Testis (tissue), 3 donors: Measurements from ENCODE around the gene MAP2K5. TPM values are rescaled to one million over a fixed set of nuclear protein-coding genes. Genes with fewer than 3 reads are reported as not detected.

ENCODE experiments used
- DNase-seq: peaks from one replicate; pipeline ENCODE4 v3.0.0-alpha.2; 2019
- H3K27ac ChIP-seq, 2 donors: fragments of 200-600 bp; sonication (generic); one replicate each; pipeline ENCODE4 v1.5.1; 2019
- H3K27me3 ChIP-seq: fragments of 200-600 bp; sonication (generic); one replicate; pipeline ENCODE4 v1.5.1; 2019
- H3K36me3 ChIP-seq: fragments of 200-600 bp; sonication (generic); one replicate; pipeline ENCODE4 v1.5.1; 2017; ENCODE audit warnings: low read depth; ENCODE audit errors: missing control alignments
- H3K4me1 ChIP-seq: fragments of 200-600 bp; sonication (generic); one replicate; pipeline ENCODE4 v1.5.1; 2019
- H3K4me3 ChIP-seq, 2 donors: fragments of 200-600 bp; sonication (generic); one replicate each; pipeline ENCODE4 v1.5.1; 2017 to 2019
- H3K9me3 ChIP-seq: fragments of 200-600 bp; sonication (generic); one replicate; pipeline ENCODE4 v1.5.1; 2017
- CTCF ChIP-seq, 3 experiments: fragments of 450-650 bp in 2 of 3; fragments of 200-600 bp in 1 of 3; sonication (generic) in 1 of 3; IDR thresholded peaks; one replicate each; pipeline ENCODE4 v1.5.1; 2016 to 2019; ENCODE audit warnings: antibody characterized with exemption in 3 of 3, mild to moderate bottlenecking in 2 of 3, moderate library complexity in 1 of 3
- POLR2A ChIP-seq: fragments of 450-650 bp; IDR thresholded peaks from one replicate; pipeline ENCODE4 v1.6.1; 2017; ENCODE audit warnings: antibody characterized with exemption, mild to moderate bottlenecking, moderate library complexity
- WGBS, 2 donors: methylation state at CpG; one replicate each; pipeline ENCODE4 v1.1.5; 2018; 5-methylcytosine and 5-hydroxymethylcytosine counted together
- intact Hi-C: fragments of 100-400 bp; cut with DNase I; formaldehyde crosslinking; loops from one replicate; pipeline ENCODE4 v1.15.1; 2023; ENCODE audit warnings: low total_unique reads
- polyA plus RNA-seq: library from polyadenylated mRNA; stranded (reverse); fragments of 350-450 nt; fragmentation: Illumina TruSeq; extraction: RNeasy Lipid Tissue Mini Kit (QIAGEN cat#74804); gene quantifications from one replicate; pipeline ENCODE4 v1.2.3, GENCODE V29; 2014; ENCODE audit warnings: low read depth, low replicate concordance; ENCODE audit not compliant: insufficient read depth
- total RNA-seq, 2 donors: library from RNA; depleted of rRNA; stranded (reverse); fragments of >200 nt; gene quantifications; one replicate each; pipeline ENCODE4 v1.2.3, GENCODE V29; 2016

Gene MAP2K5
- total and polyA plus RNA-seq, 3 donors from 2014 or later, result 28.0 to 34.3 (median 31.2) TPM

DNA sequence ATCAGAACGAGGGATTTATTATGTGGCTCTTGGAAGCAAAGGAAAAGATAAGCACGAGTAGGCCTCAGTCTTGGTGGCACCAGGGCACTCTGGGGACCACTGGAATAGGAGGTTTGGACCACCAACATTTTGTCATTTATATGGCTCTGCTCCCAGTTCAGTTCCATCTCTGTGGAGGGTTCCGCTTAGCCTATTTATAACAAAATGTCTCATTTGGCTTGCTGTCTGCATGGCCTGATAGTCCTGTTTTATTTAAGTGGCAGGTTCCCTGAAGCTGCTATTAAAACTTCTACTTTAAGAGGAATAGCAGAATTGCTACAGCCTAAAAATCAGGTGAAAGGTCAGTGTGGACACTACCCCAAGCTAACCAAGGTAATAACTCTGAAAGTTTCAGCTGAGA is 27.2 kb downstream of the MAP2K5 start:
- H3K4me1 ChIP-seq, result no peaks in the 10 kb centered on the region
- no peaks in the 10 kb centered on the region for H3K27me3 ChIP-seq
- H3K9me3 ChIP-seq, result no peaks in the 10 kb centered on the region
- H3K4me3 ChIP-seq, result no peak overlapping the region
- WGBS, 2 donors, result 77 to 83% methylated on average over 3 of the region's 3 CpGs
- H3K27ac ChIP-seq, result no peak overlapping the region
- intact Hi-C loops, result no loop called here
- H3K36me3 ChIP-seq, result no peaks in the 10 kb centered on the region
- TF ChIP-seq POLR2A (no peak), CTCF (IDR thresholded peaks at IDR 0.05) (no peak)
- no peak for DNase-seq

DNA sequence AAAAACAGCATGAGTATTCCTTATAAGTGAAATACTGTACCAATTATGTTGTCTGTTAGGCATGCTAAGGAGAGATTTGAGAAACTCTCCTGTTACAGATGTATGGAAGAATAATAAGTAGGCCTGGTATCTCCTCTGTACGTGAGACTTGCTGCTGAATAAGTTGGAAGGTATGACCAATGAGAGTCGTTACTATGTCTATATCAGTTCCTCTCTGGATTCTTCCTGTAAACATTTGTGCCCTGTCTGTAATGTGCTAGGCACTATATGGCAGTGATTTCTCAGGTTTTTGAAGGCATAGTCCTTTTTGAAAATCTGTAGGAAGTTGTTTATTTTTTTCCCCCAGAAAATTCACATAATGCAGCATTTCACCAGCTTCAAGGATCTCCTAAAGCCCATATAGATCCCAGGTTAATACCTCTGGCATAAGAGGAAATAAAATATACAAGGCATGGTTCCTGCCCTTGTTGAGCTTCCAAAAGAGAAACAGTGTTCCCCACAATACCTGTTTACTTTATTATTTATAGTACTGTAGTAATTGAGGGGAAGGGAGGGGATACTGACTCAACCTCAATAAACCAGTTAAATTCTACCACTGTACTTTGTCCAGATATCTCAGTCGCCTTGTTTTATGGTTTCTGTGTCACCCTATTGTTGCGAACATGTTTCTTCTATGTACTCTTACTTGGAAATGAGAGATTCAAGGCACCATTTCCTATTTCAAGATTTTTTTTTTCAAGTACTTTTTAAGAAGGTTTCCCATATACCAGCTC is 28.6 kb downstream of the MAP2K5 start:
- 93 to 100% methylated on average over 4 of the region's 4 CpGs for WGBS, 2 donors
- TF ChIP-seq CTCF (IDR thresholded peaks at IDR 0.05) (no peak), POLR2A (no peak)

DNA sequence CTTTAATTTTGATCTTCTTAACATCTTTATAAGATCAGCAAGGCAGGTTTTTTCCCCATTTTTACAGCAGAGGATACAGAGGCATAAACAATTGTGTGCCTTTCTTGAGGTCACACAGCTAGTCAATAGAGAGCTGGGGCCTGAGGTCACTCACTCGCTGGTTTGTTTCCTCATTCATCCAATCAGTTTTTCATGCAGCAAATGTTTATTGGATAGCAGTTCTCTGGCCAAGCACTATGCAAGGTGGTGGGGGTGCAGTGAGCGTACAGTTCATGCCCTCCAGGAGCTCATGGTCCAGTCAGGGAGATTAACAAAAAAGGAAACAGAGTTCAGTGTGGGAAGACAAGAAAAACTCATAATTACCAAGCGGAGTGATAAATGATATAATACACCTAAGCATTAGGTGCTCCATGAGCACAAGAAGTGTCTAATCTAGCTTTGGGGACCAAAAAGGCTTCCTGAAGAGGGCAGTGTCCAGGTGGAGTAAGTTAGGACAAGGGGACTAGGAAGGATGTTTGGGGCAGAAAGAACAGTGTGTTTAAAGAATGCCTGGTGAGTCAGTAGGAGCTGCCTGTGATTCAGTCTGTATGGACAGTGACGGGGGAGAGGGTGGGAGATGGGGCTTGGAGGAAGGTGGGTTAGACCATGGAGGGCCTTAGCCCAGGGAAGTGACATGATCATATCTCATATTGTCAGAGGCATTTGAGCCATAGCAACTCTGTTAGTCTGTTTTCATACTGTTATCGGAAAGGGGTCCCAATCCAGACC is 29.3 kb downstream of the MAP2K5 start:
- 92 to 97% methylated on average over 5 of the region's 5 CpGs for WGBS, 2 donors

More for the DNA sequence above, 28.6 kb downstream of the MAP2K5 start:
- intact Hi-C loops, result no loop called here
- Histone ChIP-seq H3K27ac (no peak overlapping the region), H3K4me1 (no peaks in the 10 kb centered on the region), H3K27me3 (no peaks in the 10 kb centered on the region), H3K9me3 (no peaks in the 10 kb centered on the region), H3K36me3 (no peaks in the 10 kb centered on the region), H3K4me3 (no peak overlapping the region)
- no peak for DNase-seq

GRCh38 chr15:67573194-67573593 is 30.7 kb downstream of the MAP2K5 start:
- intact Hi-C loops, result no loop called here
- H3K4me1 ChIP-seq, result no peaks in the 10 kb centered on the region
- 93 to 94% methylated on average over 3 of the region's 3 CpGs for WGBS, 2 donors

More for the DNA sequence above, 29.3 kb downstream of the MAP2K5 start:
- no peaks in the 10 kb centered on the region for H3K36me3 ChIP-seq
- TF ChIP-seq CTCF (IDR thresholded peaks at IDR 0.05) (no peak), POLR2A (no peak)
- no peaks in the 10 kb centered on the region for H3K27me3 ChIP-seq
- intact Hi-C loops, result no loop called here
- no peak overlapping the region for H3K27ac ChIP-seq
- no peak overlapping the region for H3K4me3 ChIP-seq
- no peaks in the 10 kb centered on the region for H3K4me1 ChIP-seq
- DNase-seq, result no peak
- no peaks in the 10 kb centered on the region for H3K9me3 ChIP-seq

More at GRCh38 chr15:67573194-67573593, 30.7 kb downstream of the MAP2K5 start:
- no peak overlapping the region for H3K4me3 ChIP-seq
- H3K27me3 ChIP-seq, result no peaks in the 10 kb centered on the region
- TF ChIP-seq CTCF (IDR thresholded peaks at IDR 0.05), result no peak
- TF ChIP-seq POLR2A, result no peak
- DNase-seq, result no peak
- no peaks in the 10 kb centered on the region for H3K36me3 ChIP-seq
- no peaks in the 10 kb centered on the region for H3K9me3 ChIP-seq
- no peak overlapping the region for H3K27ac ChIP-seq
